HEK293T (cell line): Measurements from ENCODE around the gene KCTD18.
A peak's percentile ranks its signal among the peaks of the same experiment; 100 is the strongest.

Source experiments
- CTCF ChIA-PET: fragments of 350-600 bp; formaldehyde crosslinking; extraction: SDS; loops from one replicate; lab custom pipeline; 2021; ENCODE audit warnings: antibody characterized with exemption, inconsistent platforms; lab: Yijun Ruan, JAX
- POLR2A ChIA-PET: fragments of 350-600 bp; formaldehyde crosslinking; extraction: SDS; loops from one replicate; lab custom pipeline; 2020; ENCODE audit warnings: antibody characterized with exemption, inconsistent platforms; lab: Yijun Ruan, JAX
- DNase-seq: peaks from one replicate; pipeline ENCODE4 v3.0.0; 2012; ENCODE audit warnings: mixed read lengths; ENCODE audit errors: extremely low spot score
- ARNT ChIP-seq: fragments of 450-650 bp; IDR thresholded peaks from 2 replicates; pipeline ENCODE4 v1.6.1; 2017; ENCODE audit warnings: mild to moderate bottlenecking
- BHLHE40 ChIP-seq: fragments of 450-650 bp; IDR thresholded peaks from 2 replicates; pipeline ENCODE4 v1.6.1; 2016; ENCODE audit warnings: mild to moderate bottlenecking, moderate library complexity, borderline replicate concordance
- CTBP1 ChIP-seq: fragments of 450-650 bp; IDR thresholded peaks from 2 replicates; pipeline ENCODE4 v1.6.1; 2016; ENCODE audit warnings: borderline replicate concordance
- ELF4 ChIP-seq: fragments of 450-650 bp; IDR thresholded peaks from 2 replicates; pipeline ENCODE4 v1.6.1; 2017; ENCODE audit warnings: antibody characterized with exemption
- FOXA1 ChIP-seq: fragments of 450-650 bp; IDR thresholded peaks from 2 replicates; pipeline ENCODE4 v1.6.1; 2016; ENCODE audit warnings: mild to moderate bottlenecking
- FOXK2 ChIP-seq: fragments of 450-650 bp; IDR thresholded peaks from 2 replicates; pipeline ENCODE4 v1.6.1; 2016; ENCODE audit warnings: mild to moderate bottlenecking
- FOXM1 ChIP-seq: fragments of 450-650 bp; IDR thresholded peaks from 2 replicates; pipeline ENCODE4 v1.6.1; 2017; ENCODE audit warnings: mild to moderate bottlenecking, borderline replicate concordance
- HDGF ChIP-seq: fragments of 450-650 bp; IDR thresholded peaks from 2 replicates; pipeline ENCODE4 v1.6.1; 2017; ENCODE audit warnings: antibody characterized with exemption, borderline replicate concordance
- L3MBTL2 ChIP-seq: fragments of 450-650 bp; conservative IDR thresholded peaks from 2 replicates; pipeline ENCODE4 v1.6.1; 2016; ENCODE audit warnings: mild to moderate bottlenecking
- LEF1 ChIP-seq: fragments of 450-650 bp; IDR thresholded peaks from 2 replicates; pipeline ENCODE4 v1.6.1; 2017; ENCODE audit warnings: mild to moderate bottlenecking, borderline replicate concordance
- NFRKB ChIP-seq: fragments of 450-650 bp; IDR thresholded peaks from 2 replicates; pipeline ENCODE4 v1.6.1; 2016; ENCODE audit warnings: mild to moderate bottlenecking, moderate library complexity
- PKNOX1 ChIP-seq: fragments of 450-650 bp; IDR thresholded peaks from 2 replicates; pipeline ENCODE4 v1.6.1; 2016
- SP1 ChIP-seq: fragments of 450-650 bp; IDR thresholded peaks from 2 replicates; pipeline ENCODE4 v1.6.1; 2017
- SUZ12 ChIP-seq: fragments of 450-650 bp; IDR thresholded peaks from 2 replicates; pipeline ENCODE4 v1.6.1; 2016; ENCODE audit warnings: mild to moderate bottlenecking
- TARDBP ChIP-seq: fragments of 450-650 bp; IDR thresholded peaks from 2 replicates; pipeline ENCODE4 v1.6.1; 2016
- ZNF384 ChIP-seq: fragments of 450-650 bp; IDR thresholded peaks from 2 replicates; pipeline ENCODE4 v1.6.1; 2016

KCTD18 gene

GRCh38 chr2:200528228-200528627 lies 18.4 kb upstream of the KCTD18 start:
- ChIA-PET CTCF (no interaction called here), POLR2A (no interaction called here)
- TF ChIP-seq ARNT (no peak), PKNOX1 (no peak), ELF4 (no peak), L3MBTL2 (no peak), CTBP1 (no peak), HDGF (no peak)
- no peak for DNase-seq

DNA sequence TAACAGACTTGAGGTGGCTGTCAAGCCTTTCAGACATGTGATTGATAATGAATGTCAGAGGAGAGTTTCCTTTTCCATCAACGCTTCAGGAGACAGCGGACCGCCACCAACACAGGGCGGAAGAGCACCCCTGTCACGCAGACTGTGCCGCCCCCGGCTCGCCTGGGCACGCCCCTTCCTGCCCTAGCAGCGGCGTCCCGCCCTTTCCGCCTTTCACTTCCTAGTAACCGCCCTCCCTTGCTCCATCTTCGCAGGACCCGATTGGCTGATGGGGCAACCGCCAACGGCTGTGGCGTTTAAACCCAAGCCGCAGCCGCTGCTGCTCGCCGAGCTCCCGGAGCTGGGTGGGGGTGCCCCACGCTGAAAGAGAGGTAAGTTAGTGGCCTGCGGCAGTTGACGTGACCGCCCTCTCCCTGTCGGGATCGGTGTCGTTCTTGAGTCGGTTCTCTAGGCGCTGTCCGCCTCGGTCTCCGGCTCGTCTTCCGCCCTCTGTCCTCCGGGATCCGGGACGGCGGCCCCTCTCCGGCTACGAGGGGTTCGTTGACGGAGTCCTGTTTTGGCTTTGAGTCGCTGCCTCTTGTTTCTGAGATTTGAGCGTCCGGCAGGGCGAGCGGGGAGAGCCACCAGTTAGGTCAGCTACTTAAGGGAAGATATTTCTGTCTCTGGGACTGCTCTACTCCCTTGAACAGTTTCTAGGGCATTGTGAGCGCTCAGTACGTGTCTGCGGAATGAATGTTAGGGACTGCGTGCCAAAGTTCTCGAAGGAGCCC lies 16.2 kb upstream of the KCTD18 start, which contains the start of gene SGO2:
Gene SGO2, plus strand, starts transcription at position 326 of the 770 bp plus-strand sequence. CDS start 6,769 bp downstream, outside the sequence.
- POLR2A ChIA-PET: interaction anchor here (1.0 to 1.8 kb wide), 3 partner anchors 10 to 99 kb away, joined by 3 to 6 read pairs (median 4); partner anchors contain the start of gene KCTD18
- TF ChIP-seq BHLHE40: no peak
- TF ChIP-seq FOXM1: peak; percentile 94
- no peak for TF ChIP-seq HDGF
- TF ChIP-seq L3MBTL2: peak; percentile 80
- TF ChIP-seq PKNOX1: peak; percentile 74
- TF ChIP-seq CTBP1: no peak
- no peak for TF ChIP-seq ZNF384
- no peak for TF ChIP-seq SUZ12
- peak; percentile 62 for TF ChIP-seq ELF4
- TF ChIP-seq FOXA1: no peak
- TF ChIP-seq FOXK2: no peak
- TF ChIP-seq NFRKB: no peak
- no peak for TF ChIP-seq TARDBP
- TF ChIP-seq LEF1: no peak
- TF ChIP-seq SP1: no peak
- TF ChIP-seq ARNT: no peak
- peak; percentile 96 for DNase-seq
- CTCF ChIA-PET: interaction anchor here (0.7 to 1.0 kb wide), 2 partner anchors 54 to 82 kb away, joined by 3 read pairs; no protein-coding TSS in a partner anchor

DNA sequence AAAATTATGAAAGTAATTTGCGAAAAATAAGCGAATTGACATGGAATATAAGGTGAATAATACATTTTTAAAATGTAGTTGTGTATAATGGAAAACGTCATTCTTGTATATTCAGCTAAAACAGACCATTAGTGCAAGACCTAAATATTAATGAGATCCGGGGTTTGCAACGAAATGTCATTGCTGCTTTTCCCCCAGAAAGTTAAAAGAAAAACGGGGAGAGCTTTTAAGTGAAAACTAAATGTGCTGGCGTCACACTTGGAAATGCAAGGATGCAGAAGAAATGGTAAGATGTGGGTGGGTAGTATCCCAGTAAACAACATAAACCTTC lies 15.6 kb upstream of the KCTD18 start:
- ChIA-PET POLR2A (interaction anchor here (1.3 to 1.8 kb wide), 2 partner anchors 10 to 16 kb away, joined by 4 to 6 read pairs; partner anchors contain the start of gene KCTD18), CTCF (interaction anchor here (0.7 kb wide), 1 partner anchor 83 kb away, joined by 3 read pairs; no protein-coding TSS in a partner anchor)
- TF ChIP-seq ARNT (no peak), FOXA1 (no peak), L3MBTL2 (no peak), ZNF384 (no peak), NFRKB (no peak), TARDBP (no peak), FOXK2 (no peak), HDGF (no peak), LEF1 (no peak), SP1 (no peak), FOXM1 (no peak), CTBP1 (no peak), PKNOX1 (no peak), SUZ12 (no peak)
- no peak for DNase-seq

DNA sequence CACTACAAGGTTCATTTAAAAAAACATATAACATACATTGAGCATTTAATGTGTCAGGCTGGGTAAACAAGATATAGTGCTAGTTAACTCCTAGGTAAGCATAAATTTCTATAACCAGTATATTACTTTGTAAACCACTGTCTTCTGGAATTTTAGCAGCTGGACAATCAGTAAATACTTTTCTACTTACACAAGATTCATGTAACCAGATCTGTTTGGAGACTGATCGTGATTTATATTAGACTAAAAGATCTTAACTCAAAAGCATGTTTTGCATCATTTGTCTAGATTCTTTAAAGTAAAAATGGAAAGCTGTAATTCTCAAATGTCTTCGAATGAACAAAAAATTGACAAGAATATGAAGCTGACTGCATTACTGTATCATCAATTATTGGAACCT lies 15.2 kb upstream of the KCTD18 start:
- CTCF ChIA-PET: no interaction called here
- POLR2A ChIA-PET: interaction anchor here (1.3 to 1.8 kb wide), 2 partner anchors 11 to 15 kb away, joined by 4 to 6 read pairs; partner anchors contain the start of gene KCTD18
- TF ChIP-seq HDGF: no peak
- TF ChIP-seq SP1: no peak
- no peak for TF ChIP-seq LEF1
- TF ChIP-seq BHLHE40: no peak
- no peak for TF ChIP-seq ELF4
- no peak for TF ChIP-seq FOXM1
- TF ChIP-seq L3MBTL2: no peak
- no peak for TF ChIP-seq ARNT
- TF ChIP-seq NFRKB: no peak
- TF ChIP-seq ZNF384: no peak
- no peak for TF ChIP-seq FOXK2
- no peak for TF ChIP-seq PKNOX1
- TF ChIP-seq FOXA1: no peak
- TF ChIP-seq CTBP1: no peak
- no peak for TF ChIP-seq TARDBP
- DNase-seq: no peak

DNA sequence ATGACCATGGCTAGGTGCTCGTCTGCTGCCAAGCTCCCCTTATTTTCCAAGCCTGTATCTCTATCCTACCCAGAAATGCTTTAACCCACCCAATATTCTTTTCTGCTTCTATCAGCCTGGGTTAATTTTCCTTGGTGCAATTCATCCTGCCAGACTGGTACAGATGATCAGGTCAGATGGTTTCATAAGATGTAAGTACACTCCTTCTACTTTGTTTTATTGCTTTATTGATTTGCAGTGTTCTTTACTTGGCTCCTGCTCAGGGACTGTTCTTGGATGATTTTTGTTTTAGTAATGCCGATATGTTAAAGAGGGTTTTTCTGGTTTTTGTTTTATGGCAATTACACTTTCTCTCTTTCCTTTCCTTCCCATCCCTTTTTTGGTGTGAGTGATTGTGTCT lies 13.7 kb upstream of the KCTD18 start:
- no peak for TF ChIP-seq ELF4
- TF ChIP-seq HDGF: no peak
- TF ChIP-seq CTBP1: no peak
- no peak for TF ChIP-seq FOXA1
- no peak for DNase-seq
- ChIA-PET CTCF (no interaction called here), POLR2A (no interaction called here)
